H1 (cell line): ENCODE measurements around the gene RIMBP2. TPM values are rescaled to one million over a fixed set of nuclear protein-coding genes. Genes with fewer than 3 reads are reported as not detected.

Source experiments
- GABPA ChIP-seq: IDR thresholded peaks from 2 replicates; pipeline ENCODE4 v1.6.1; 2011; ENCODE audit warnings: mild to moderate bottlenecking, low read length, moderate library complexity, borderline replicate concordance; ENCODE audit not compliant: insufficient read depth
- POLR2A ChIP-seq, 2 experiments: IDR thresholded peaks; 1 replicate in 1 of 2; 2 replicates in 1 of 2; pipeline ENCODE4 v1.6.1; 2011; ENCODE audit warnings: low read depth in 2 of 2, low read length in 2 of 2, mild to moderate bottlenecking in 2 of 2; ENCODE audit errors: control extremely low read depth in 1 of 2
- polyA plus RNA-seq, 7 experiments: library from polyadenylated mRNA; depleted of rRNA in 3 of 7; stranded (reverse) in 5 of 7; unstranded in 2 of 7; fragments of >200 nt in 5 of 7; fragments of 200-250 nt in 2 of 7; gene quantifications; 1 replicate in 5 of 7; 2 replicates in 1 of 7; 4 replicates in 1 of 7; pipeline versions ENCODE4 v1.2.1 to v1.2.3, GENCODE V29; 2011 to 2013; ENCODE audit warnings: missing spikeins in 2 of 7, mixed read lengths in 2 of 7
- total RNA-seq: library from RNA; stranded (reverse); fragmentation: NEBNext Ultra II Directional; extraction: Animal tissue kit (Norgen Biotek cat#: 25700); gene quantifications from 2 replicates; pipeline ENCODE4 v1.2.1, GENCODE V29; 2021
- TF ChIP-seq, protein P1 (sequence below): fragments of 300-600 bp; sonication (generic); IDR thresholded peaks from 2 replicates; pipeline ENCODE4 v1.7.1; 2012; ENCODE audit warnings: low read length, moderate library complexity, mild to moderate bottlenecking, inconsistent platforms; ENCODE audit not compliant: insufficient replicate concordance

The RIMBP2 gene
- total and polyA plus RNA-seq, 2 of the 8 experiments (the other 6 are each of a cell fraction or from before 2014, with no cell fraction given): 0.18 to 0.65 TPM

DNA sequence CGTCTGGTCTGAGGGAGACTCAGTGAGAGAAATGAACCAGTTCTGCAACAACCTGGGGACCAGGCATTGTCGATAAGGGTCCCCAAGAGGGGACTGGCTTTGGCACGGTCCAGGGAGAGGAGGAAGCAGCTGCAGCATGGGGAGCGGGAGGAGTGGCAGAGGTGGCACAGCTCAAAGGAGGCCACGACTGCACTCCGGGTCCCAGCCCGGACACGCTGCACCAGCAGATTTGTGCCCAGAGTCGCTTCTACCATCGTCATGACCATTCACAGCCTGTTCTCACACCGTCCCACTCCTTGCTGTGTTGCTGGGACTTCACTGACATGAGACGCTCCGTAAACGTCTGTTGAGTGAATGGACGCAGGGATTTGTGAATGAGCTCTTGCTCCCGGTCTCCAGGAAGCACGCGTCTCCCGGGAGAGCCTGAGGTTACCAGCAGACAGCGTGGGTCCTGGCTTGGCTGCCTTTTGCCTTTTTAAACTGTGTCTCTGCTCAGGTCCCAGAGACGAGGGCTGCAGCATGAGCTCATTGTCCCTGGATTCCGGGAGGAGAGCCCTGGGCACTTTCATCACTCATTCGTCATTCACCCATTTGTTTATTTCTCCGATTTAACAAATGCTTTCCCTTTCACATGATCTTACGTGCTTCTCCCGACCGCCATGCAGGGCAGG is 241.4 kb downstream of the RIMBP2 start (continued):
- TF ChIP-seq, protein P1, sequence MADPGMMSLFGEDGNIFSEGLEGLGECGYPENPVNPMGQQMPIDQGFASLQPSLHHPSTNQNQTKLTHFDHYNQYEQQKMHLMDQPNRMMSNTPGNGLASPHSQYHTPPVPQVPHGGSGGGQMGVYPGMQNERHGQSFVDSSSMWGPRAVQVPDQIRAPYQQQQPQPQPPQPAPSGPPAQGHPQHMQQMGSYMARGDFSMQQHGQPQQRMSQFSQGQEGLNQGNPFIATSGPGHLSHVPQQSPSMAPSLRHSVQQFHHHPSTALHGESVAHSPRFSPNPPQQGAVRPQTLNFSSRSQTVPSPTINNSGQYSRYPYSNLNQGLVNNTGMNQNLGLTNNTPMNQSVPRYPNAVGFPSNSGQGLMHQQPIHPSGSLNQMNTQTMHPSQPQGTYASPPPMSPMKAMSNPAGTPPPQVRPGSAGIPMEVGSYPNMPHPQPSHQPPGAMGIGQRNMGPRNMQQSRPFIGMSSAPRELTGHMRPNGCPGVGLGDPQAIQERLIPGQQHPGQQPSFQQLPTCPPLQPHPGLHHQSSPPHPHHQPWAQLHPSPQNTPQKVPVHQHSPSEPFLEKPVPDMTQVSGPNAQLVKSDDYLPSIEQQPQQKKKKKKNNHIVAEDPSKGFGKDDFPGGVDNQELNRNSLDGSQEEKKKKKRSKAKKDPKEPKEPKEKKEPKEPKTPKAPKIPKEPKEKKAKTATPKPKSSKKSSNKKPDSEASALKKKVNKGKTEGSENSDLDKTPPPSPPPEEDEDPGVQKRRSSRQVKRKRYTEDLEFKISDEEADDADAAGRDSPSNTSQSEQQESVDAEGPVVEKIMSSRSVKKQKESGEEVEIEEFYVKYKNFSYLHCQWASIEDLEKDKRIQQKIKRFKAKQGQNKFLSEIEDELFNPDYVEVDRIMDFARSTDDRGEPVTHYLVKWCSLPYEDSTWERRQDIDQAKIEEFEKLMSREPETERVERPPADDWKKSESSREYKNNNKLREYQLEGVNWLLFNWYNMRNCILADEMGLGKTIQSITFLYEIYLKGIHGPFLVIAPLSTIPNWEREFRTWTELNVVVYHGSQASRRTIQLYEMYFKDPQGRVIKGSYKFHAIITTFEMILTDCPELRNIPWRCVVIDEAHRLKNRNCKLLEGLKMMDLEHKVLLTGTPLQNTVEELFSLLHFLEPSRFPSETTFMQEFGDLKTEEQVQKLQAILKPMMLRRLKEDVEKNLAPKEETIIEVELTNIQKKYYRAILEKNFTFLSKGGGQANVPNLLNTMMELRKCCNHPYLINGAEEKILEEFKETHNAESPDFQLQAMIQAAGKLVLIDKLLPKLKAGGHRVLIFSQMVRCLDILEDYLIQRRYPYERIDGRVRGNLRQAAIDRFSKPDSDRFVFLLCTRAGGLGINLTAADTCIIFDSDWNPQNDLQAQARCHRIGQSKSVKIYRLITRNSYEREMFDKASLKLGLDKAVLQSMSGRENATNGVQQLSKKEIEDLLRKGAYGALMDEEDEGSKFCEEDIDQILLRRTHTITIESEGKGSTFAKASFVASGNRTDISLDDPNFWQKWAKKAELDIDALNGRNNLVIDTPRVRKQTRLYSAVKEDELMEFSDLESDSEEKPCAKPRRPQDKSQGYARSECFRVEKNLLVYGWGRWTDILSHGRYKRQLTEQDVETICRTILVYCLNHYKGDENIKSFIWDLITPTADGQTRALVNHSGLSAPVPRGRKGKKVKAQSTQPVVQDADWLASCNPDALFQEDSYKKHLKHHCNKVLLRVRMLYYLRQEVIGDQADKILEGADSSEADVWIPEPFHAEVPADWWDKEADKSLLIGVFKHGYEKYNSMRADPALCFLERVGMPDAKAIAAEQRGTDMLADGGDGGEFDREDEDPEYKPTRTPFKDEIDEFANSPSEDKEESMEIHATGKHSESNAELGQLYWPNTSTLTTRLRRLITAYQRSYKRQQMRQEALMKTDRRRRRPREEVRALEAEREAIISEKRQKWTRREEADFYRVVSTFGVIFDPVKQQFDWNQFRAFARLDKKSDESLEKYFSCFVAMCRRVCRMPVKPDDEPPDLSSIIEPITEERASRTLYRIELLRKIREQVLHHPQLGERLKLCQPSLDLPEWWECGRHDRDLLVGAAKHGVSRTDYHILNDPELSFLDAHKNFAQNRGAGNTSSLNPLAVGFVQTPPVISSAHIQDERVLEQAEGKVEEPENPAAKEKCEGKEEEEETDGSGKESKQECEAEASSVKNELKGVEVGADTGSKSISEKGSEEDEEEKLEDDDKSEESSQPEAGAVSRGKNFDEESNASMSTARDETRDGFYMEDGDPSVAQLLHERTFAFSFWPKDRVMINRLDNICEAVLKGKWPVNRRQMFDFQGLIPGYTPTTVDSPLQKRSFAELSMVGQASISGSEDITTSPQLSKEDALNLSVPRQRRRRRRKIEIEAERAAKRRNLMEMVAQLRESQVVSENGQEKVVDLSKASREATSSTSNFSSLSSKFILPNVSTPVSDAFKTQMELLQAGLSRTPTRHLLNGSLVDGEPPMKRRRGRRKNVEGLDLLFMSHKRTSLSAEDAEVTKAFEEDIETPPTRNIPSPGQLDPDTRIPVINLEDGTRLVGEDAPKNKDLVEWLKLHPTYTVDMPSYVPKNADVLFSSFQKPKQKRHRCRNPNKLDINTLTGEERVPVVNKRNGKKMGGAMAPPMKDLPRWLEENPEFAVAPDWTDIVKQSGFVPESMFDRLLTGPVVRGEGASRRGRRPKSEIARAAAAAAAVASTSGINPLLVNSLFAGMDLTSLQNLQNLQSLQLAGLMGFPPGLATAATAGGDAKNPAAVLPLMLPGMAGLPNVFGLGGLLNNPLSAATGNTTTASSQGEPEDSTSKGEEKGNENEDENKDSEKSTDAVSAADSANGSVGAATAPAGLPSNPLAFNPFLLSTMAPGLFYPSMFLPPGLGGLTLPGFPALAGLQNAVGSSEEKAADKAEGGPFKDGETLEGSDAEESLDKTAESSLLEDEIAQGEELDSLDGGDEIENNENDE: no peak
- TF ChIP-seq GABPA: no peak
- TF ChIP-seq POLR2A (IDR thresholded peaks at IDR 0.05; ENCODE audit: control extremely low read depth in 1 of 2, low read depth in 2 of 2, low read length in 2 of 2): no peak
- TF ChIP-seq, all 59 proteins: peak for 0
